Fibroblast of lung (primary cell): ENCODE measurements around the gene GALNT12.

Experiments used
- EZH2 ChIP-seq: IDR thresholded peaks from 2 replicates; pipeline ENCODE4 v1.5.1; 2012; ENCODE audit warnings: low read length, control low read depth, mild to moderate bottlenecking; ENCODE audit errors: missing control alignments
- TF ChIP-seq, protein P1 (sequence below), 2 donors: IDR thresholded peaks in 1 of 2; conservative IDR thresholded peaks in 1 of 2; 1 replicate in 1 of 2; 2 replicates in 1 of 2; pipeline ENCODE4 v1.5.1; 2011 to 2012; ENCODE audit warnings: low read length in 2 of 2, control low read depth in 1 of 2, inconsistent platforms in 1 of 2, low read depth in 1 of 2, mild to moderate bottlenecking in 1 of 2

DNA sequence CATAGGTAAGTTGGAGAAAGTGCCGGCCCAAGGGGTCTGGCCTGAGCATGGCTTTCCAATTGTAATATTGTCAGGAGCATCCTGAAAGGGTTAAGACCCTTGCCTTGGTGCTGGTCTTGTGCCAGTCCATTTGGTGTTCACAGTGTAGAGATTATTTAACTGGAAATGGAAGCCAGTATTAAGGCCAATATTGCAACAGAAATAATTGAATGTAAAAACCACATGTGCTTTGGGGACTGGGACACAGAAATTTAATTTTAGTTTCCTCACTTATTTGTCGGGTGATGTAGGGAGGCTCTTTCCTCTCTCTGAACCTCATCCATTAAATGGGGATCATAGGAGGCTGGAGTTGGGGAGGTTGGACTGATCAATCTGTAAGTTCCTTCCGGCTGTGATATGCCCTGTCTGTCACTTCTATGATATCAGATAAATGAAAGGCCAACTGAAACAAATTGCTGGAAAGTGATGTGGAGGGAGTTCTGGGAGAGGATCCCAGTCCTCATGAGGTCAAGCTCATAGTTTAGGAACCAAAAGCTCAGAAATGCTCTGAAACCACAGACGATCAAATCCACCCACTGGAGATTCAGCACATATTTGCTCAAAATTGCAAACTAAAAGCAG lies 81.4 kb downstream of the GALNT12 start:
- TF ChIP-seq, protein P1, sequence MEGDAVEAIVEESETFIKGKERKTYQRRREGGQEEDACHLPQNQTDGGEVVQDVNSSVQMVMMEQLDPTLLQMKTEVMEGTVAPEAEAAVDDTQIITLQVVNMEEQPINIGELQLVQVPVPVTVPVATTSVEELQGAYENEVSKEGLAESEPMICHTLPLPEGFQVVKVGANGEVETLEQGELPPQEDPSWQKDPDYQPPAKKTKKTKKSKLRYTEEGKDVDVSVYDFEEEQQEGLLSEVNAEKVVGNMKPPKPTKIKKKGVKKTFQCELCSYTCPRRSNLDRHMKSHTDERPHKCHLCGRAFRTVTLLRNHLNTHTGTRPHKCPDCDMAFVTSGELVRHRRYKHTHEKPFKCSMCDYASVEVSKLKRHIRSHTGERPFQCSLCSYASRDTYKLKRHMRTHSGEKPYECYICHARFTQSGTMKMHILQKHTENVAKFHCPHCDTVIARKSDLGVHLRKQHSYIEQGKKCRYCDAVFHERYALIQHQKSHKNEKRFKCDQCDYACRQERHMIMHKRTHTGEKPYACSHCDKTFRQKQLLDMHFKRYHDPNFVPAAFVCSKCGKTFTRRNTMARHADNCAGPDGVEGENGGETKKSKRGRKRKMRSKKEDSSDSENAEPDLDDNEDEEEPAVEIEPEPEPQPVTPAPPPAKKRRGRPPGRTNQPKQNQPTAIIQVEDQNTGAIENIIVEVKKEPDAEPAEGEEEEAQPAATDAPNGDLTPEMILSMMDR (conservative IDR thresholded peaks at IDR 0.05 in 1 of 2, IDR thresholded peaks at IDR 0.05 in 1 of 2; ENCODE audit: low read depth in 1 of 2, low read length in 2 of 2) = no peak
- TF ChIP-seq EZH2 = no peak
